ENCODE data around the gene FAM227A. TPM values are rescaled to one million over a fixed set of nuclear protein-coding genes. Genes with fewer than 3 reads are reported as not detected.

FAM227A gene
- total and polyA plus RNA-seq, 2 donors from 2014 or later, result 0.80 to 3.4 TPM

- FAIRE-seq, result no peak
- Histone ChIP-seq H3K4me3 (ENCODE audit: low read length in 3 of 3) (peak within 1 kb of the TSS; percentile 77 to 80 (median 79)), H3K4me1 (ENCODE audit: control insufficient read depth in 2 of 3, insufficient read depth in 2 of 3, low read depth in 1 of 3, low read length in 3 of 3) (peaks cover 0 to 2% (median 0%) of the 10 kb centered on the region in 3 donors), H3K36me3 (ENCODE audit: control insufficient read depth in 2 of 3, insufficient read depth in 3 of 3, low read length in 3 of 3) (no peaks in the 10 kb centered on the region), H3K27me3 (ENCODE audit: control insufficient read depth, insufficient read depth, low read length) (no peaks in the 10 kb centered on the region), H3K9me3 (ENCODE audit: control insufficient read depth in 2 of 3, insufficient read depth in 1 of 3, low read length in 3 of 3) (no peaks in the 10 kb centered on the region), H3K9ac (ENCODE audit: low read length in 3 of 3) (peak within 1 kb of the TSS; percentile 49 to 70 (median 63)), H3K27ac (ENCODE audit: low read depth in 2 of 2, low read length in 2 of 2) (peak within 1 kb of the TSS; percentile 38 to 73)
- TF ChIP-seq CTCF (IDR thresholded peaks at IDR 0.05; ENCODE audit: borderline replicate concordance, extremely low read depth, insufficient read depth), result no peak
- peak; percentile 97 to 99 (median 98) for DNase-seq
- intact Hi-C loops (cut with DNase I), result loop anchor here (5.0 kb wide), 1 partner anchor 518 kb away; no protein-coding TSS in a partner anchor
Measured at GRCh38 chr22:38569972-38570778, 86.0 kb downstream of the FAM227A start, which contains the start of gene DMC1. TSS of gene DMC1 (minus strand) at chr22:38570183. CDS start at chr22:38568256, 1,927 bp downstream.

- no peaks in the 10 kb centered on the region for H3K36me3 ChIP-seq (ENCODE audit: control insufficient read depth in 2 of 3, insufficient read depth in 3 of 3, low read length in 3 of 3)
- H3K4me3 ChIP-seq (ENCODE audit: low read length in 3 of 3), result peak overlapping the region; percentile 24 to 72 (median 62)
- no peaks in the 10 kb centered on the region for H3K27me3 ChIP-seq (ENCODE audit: control insufficient read depth, insufficient read depth, low read length)
- H3K4me1 ChIP-seq (ENCODE audit: control insufficient read depth in 2 of 3, insufficient read depth in 2 of 3, low read depth in 1 of 3, low read length in 3 of 3), result peaks cover 0 to 2% (median 0%) of the 10 kb centered on the region in 3 donors
- H3K27ac ChIP-seq (ENCODE audit: low read depth in 2 of 2, low read length in 2 of 2), result peak overlapping the region in 1 of 2 donors; percentile 13
- H3K9me3 ChIP-seq (ENCODE audit: control insufficient read depth in 2 of 3, insufficient read depth in 1 of 3, low read length in 3 of 3), result no peaks in the 10 kb centered on the region
- FAIRE-seq (no peak), DNase-seq (peak in 3 of 5 donors; percentile 41 to 72 (median 45))
- peak overlapping the region in 2 of 3 donors; percentile 35 to 54 for H3K9ac ChIP-seq (ENCODE audit: low read length in 3 of 3)
- TF ChIP-seq CTCF (IDR thresholded peaks at IDR 0.05; ENCODE audit: borderline replicate concordance, extremely low read depth, insufficient read depth), result no peak
- intact Hi-C loops (cut with DNase I), result no loop called here
Measured at GRCh38 chr22:38569181-38569971, 86.8 kb downstream of the FAM227A start.

GRCh38 chr22:38567531-38568285, 88.5 kb downstream of the FAM227A start:
- no peak for DNase-seq
- FAIRE-seq, result no peak
- H3K27me3 ChIP-seq (ENCODE audit: control insufficient read depth, insufficient read depth, low read length), result no peaks in the 10 kb centered on the region
- no peak overlapping the region for H3K4me3 ChIP-seq (ENCODE audit: low read length in 3 of 3)
- TF ChIP-seq CTCF (IDR thresholded peaks at IDR 0.05; ENCODE audit: borderline replicate concordance, extremely low read depth, insufficient read depth), result no peak
- no peaks in the 10 kb centered on the region for H3K9me3 ChIP-seq (ENCODE audit: control insufficient read depth in 2 of 3, insufficient read depth in 1 of 3, low read length in 3 of 3)
- H3K9ac ChIP-seq (ENCODE audit: low read length in 3 of 3), result no peak overlapping the region
- no peak overlapping the region for H3K27ac ChIP-seq (ENCODE audit: low read depth in 2 of 2, low read length in 2 of 2)
- H3K4me1 ChIP-seq (ENCODE audit: control insufficient read depth in 2 of 3, insufficient read depth in 2 of 3, low read depth in 1 of 3, low read length in 3 of 3), result peaks cover 0 to 2% (median 0%) of the 10 kb centered on the region in 3 donors
- H3K36me3 ChIP-seq (ENCODE audit: control insufficient read depth in 2 of 3, insufficient read depth in 3 of 3, low read length in 3 of 3), result no peaks in the 10 kb centered on the region
- intact Hi-C loops (cut with DNase I), result no loop called here

Data from kidney (tissue), 14 donors.